GM18861 (cell line): ENCODE measurements around the gene VIPR1.

Source experiments
- ATAC-seq: cut with Tn5 transposase; IDR thresholded peaks from one replicate; pipeline ENCODE4 v1.9.1; 2021; ENCODE audit not compliant: unreplicated experiment

VIPR1 gene

GRCh38 chr3:42509111-42509510, 6.7 kb downstream of the VIPR1 start:
- ATAC-seq = no peak

GRCh38 chr3:42510325-42510724, 7.9 kb downstream of the VIPR1 start:
- no peak for ATAC-seq

GRCh38 chr3:42511201-42511600, 8.8 kb downstream of the VIPR1 start:
- ATAC-seq = no peak

GRCh38 chr3:42511736-42512135, 9.3 kb downstream of the VIPR1 start:
- no peak for ATAC-seq

- no peak for ATAC-seq
These were observed 10.7 kb downstream of the VIPR1 start for GRCh38 chr3:42513121-42513520.

GRCh38 chr3:42513521-42513920, 11.1 kb downstream of the VIPR1 start:
- ATAC-seq = no peak

- no peak for ATAC-seq
These were observed 12.4 kb downstream of the VIPR1 start for GRCh38 chr3:42514876-42515275.

GRCh38 chr3:42515391-42515916, 13.0 kb downstream of the VIPR1 start:
- no peak for ATAC-seq

- no peak for ATAC-seq
These were observed 13.5 kb downstream of the VIPR1 start for GRCh38 chr3:42515976-42516375.

GRCh38 chr3:42516443-42516842, 14.0 kb downstream of the VIPR1 start:
- ATAC-seq = no peak

- ATAC-seq = no peak
These were observed 14.7 kb downstream of the VIPR1 start for GRCh38 chr3:42517117-42517516.

GRCh38 chr3:42518800-42519567, 16.5 kb downstream of the VIPR1 start:
- no peak for ATAC-seq

GRCh38 chr3:42519568-42519962, 17.1 kb downstream of the VIPR1 start:
- no peak for ATAC-seq

GRCh38 chr3:42520336-42520735, 17.9 kb downstream of the VIPR1 start:
- no peak for ATAC-seq

GRCh38 chr3:42520906-42521305, 18.5 kb downstream of the VIPR1 start:
- ATAC-seq = no peak

GRCh38 chr3:42524751-42525150, 22.3 kb downstream of the VIPR1 start:
- ATAC-seq = no peak

GRCh38 chr3:42525212-42525611, 22.8 kb downstream of the VIPR1 start:
- no peak for ATAC-seq

GRCh38 chr3:42525736-42526345, 23.4 kb downstream of the VIPR1 start:
- no peak for ATAC-seq

- ATAC-seq = no peak
These were observed 24.3 kb downstream of the VIPR1 start for GRCh38 chr3:42526616-42527367.

GRCh38 chr3:42527368-42527917, 25.0 kb downstream of the VIPR1 start:
- ATAC-seq = no peak

GRCh38 chr3:42529468-42529867, 27.0 kb downstream of the VIPR1 start:
- no peak for ATAC-seq
